ENCODE measurements around the gene WSB1.

The WSB1 gene

GRCh38 chr17:27357236-27357635, 63.3 kb downstream of the WSB1 start:
- DNase-seq (ENCODE audit: low read depth in 2 of 2), result no peak

- DNase-seq (ENCODE audit: low read depth in 2 of 2), result no peak
Measured at GRCh38 chr17:27360507-27360906, 66.6 kb downstream of the WSB1 start.

GRCh38 chr17:27361695-27362094, 67.8 kb downstream of the WSB1 start:
- no peak for DNase-seq (ENCODE audit: low read depth in 2 of 2)

- DNase-seq (ENCODE audit: low read depth in 2 of 2), result no peak
Measured at GRCh38 chr17:27362503-27362902, 68.6 kb downstream of the WSB1 start.

- no peak for DNase-seq (ENCODE audit: low read depth in 2 of 2)
Measured at GRCh38 chr17:27362909-27363308, 69.0 kb downstream of the WSB1 start.

GRCh38 chr17:27363326-27363725, 69.4 kb downstream of the WSB1 start:
- no peak for DNase-seq (ENCODE audit: low read depth in 2 of 2)

Measured in stimulated activated CD8-positive, alpha-beta memory T cell treated with anti-CD3 and anti-CD28 coated beads, Interleukin-7, amount 100 ng/mL, for 4 hours (primary cell).